Glomerular endothelial cell (primary cell): Measurements from ENCODE around the gene PLXND1. TPM values are rescaled to one million over a fixed set of nuclear protein-coding genes. Genes with fewer than 3 reads are reported as not detected.

Experiments used
- DNase-seq: peaks from one replicate; pipeline ENCODE4 v3.0.0-alpha.2; 2011; ENCODE audit warnings: low read depth, low spot score; ENCODE audit errors: extremely low read depth
- total RNA-seq: library from RNA; depleted of rRNA; stranded (reverse); fragments of >200 nt; gene quantifications from 2 replicates; pipeline ENCODE4 v1.2.3, GENCODE V29; 2015

The PLXND1 gene
- total RNA-seq, 1 donor from 2014 or later: 1,717 TPM

- DNase-seq: no peak
These were observed 18.8 kb downstream of the PLXND1 start for GRCh38 chr3:129587566-129588210.

GRCh38 chr3:129586746-129587430, 19.6 kb downstream of the PLXND1 start:
- DNase-seq: no peak

GRCh38 chr3:129585949-129586657, 20.4 kb downstream of the PLXND1 start:
- no peak for DNase-seq

- DNase-seq: no peak
These were observed 21.8 kb downstream of the PLXND1 start for GRCh38 chr3:129584631-129585030.

GRCh38 chr3:129583289-129583688, 23.2 kb downstream of the PLXND1 start:
- no peak for DNase-seq

GRCh38 chr3:129582799-129583198, 23.7 kb downstream of the PLXND1 start:
- no peak for DNase-seq

- DNase-seq: no peak
These were observed 24.9 kb downstream of the PLXND1 start for GRCh38 chr3:129581623-129582022.

GRCh38 chr3:129579991-129580390, 26.5 kb downstream of the PLXND1 start:
- DNase-seq: no peak

GRCh38 chr3:129577925-129578786, 28.3 kb downstream of the PLXND1 start:
- DNase-seq: no peak

- DNase-seq: no peak
These were observed 29.1 kb downstream of the PLXND1 start for GRCh38 chr3:129577366-129577765.

GRCh38 chr3:129576514-129577352, 29.7 kb downstream of the PLXND1 start:
- no peak for DNase-seq

GRCh38 chr3:129575997-129576384, 30.5 kb downstream of the PLXND1 start:
- no peak for DNase-seq

- no peak for DNase-seq
These were observed 31.1 kb downstream of the PLXND1 start for GRCh38 chr3:129575233-129575996.

- no peak for DNase-seq
These were observed 32.3 kb downstream of the PLXND1 start for GRCh38 chr3:129574206-129574605.

GRCh38 chr3:129573493-129573892, 33.0 kb downstream of the PLXND1 start:
- DNase-seq: no peak

GRCh38 chr3:129572603-129573002, 33.9 kb downstream of the PLXND1 start:
- no peak for DNase-seq

GRCh38 chr3:129571605-129572547, 34.6 kb downstream of the PLXND1 start:
- no peak for DNase-seq

- DNase-seq: no peak
These were observed 36.6 kb downstream of the PLXND1 start for GRCh38 chr3:129569856-129570255.
